AG09319 (cell line): ENCODE results near the gene SLC25A12.

Experiments
- DNase-seq: peaks from one replicate; pipeline ENCODE4 v3.0.0-alpha.2; 2010; ENCODE audit warnings: low read depth; ENCODE audit errors: extremely low read depth
- TF ChIP-seq, protein P1 (sequence below): IDR thresholded peaks from 2 replicates; pipeline ENCODE4 v1.5.1; 2011; ENCODE audit warnings: low read depth, mild to moderate bottlenecking, inconsistent platforms, low read length, moderate library complexity

Gene SLC25A12

DNA sequence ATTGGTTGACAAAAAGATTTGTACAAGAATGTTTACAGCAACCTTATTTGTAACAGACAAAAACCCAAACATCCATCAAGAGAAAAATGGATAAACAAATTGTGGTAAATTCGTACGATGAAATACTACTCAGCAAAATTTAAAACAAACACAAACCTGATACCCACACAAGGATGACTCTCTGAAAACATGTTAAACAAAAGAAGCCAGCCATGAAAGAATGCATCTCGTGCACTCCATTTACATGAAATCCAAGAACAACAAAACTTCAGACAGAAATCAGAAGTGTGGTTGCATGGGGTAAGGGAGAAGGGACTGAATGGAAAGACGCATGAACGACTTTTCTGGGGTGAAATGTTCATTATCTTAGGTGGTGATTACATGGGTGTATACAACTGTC, 93.4 kb downstream of the SLC25A12 start:
- TF ChIP-seq, protein P1, sequence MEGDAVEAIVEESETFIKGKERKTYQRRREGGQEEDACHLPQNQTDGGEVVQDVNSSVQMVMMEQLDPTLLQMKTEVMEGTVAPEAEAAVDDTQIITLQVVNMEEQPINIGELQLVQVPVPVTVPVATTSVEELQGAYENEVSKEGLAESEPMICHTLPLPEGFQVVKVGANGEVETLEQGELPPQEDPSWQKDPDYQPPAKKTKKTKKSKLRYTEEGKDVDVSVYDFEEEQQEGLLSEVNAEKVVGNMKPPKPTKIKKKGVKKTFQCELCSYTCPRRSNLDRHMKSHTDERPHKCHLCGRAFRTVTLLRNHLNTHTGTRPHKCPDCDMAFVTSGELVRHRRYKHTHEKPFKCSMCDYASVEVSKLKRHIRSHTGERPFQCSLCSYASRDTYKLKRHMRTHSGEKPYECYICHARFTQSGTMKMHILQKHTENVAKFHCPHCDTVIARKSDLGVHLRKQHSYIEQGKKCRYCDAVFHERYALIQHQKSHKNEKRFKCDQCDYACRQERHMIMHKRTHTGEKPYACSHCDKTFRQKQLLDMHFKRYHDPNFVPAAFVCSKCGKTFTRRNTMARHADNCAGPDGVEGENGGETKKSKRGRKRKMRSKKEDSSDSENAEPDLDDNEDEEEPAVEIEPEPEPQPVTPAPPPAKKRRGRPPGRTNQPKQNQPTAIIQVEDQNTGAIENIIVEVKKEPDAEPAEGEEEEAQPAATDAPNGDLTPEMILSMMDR, result no peak
- DNase-seq, result peak; percentile 36

DNA sequence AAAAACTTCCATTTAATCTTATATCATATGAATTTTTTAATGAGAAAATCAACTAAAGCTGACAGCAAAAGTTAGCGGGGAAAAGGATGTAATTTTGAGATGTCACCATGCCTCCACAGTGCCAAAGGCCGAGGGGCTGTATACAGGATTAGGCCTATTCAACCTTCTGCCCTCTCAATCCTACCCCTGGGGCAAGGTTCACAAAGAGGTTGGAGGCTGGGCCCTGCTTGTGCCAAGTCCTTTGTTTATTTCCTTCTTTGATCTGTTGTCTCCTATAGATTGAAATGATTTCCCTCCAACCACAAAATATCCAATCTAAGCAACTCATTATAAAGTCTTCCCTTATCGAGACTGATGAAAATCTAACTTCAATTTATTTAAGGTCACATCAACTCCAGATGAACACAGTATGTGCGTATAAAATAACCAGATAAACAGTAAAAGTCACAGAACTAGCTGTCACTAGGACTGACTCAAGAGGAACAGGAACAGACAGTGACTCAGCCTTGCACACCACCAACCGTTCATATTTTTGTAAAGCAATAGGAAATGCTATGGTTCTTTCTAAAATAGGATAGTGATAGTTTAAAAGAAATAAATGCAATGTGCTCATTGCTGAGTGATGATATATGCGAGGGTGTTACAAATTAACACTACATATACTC, 95.8 kb downstream of the SLC25A12 start:
- DNase-seq, result no peak
- TF ChIP-seq, protein P1, result no peak

DNA sequence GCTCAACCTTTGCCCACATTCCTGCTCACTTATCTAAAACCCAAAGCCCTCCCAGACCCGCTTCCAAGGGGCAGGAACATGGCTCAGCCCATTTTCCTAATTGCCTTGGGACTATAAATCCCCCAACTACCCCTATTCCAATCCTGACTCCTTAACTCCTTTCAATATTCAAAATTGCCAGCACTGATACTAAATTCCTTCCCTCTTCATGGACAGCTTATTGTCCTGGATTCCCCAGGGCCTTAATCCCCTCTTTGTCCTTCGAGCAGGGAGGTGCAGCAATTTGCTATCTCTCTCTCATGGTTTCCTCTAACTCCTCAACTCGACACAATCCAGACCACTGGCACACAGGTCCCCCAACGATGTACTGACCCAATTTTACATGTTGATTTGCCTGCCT, 99.1 kb downstream of the SLC25A12 start:
- DNase-seq, result no peak
- TF ChIP-seq, protein P1, result no peak

DNA sequence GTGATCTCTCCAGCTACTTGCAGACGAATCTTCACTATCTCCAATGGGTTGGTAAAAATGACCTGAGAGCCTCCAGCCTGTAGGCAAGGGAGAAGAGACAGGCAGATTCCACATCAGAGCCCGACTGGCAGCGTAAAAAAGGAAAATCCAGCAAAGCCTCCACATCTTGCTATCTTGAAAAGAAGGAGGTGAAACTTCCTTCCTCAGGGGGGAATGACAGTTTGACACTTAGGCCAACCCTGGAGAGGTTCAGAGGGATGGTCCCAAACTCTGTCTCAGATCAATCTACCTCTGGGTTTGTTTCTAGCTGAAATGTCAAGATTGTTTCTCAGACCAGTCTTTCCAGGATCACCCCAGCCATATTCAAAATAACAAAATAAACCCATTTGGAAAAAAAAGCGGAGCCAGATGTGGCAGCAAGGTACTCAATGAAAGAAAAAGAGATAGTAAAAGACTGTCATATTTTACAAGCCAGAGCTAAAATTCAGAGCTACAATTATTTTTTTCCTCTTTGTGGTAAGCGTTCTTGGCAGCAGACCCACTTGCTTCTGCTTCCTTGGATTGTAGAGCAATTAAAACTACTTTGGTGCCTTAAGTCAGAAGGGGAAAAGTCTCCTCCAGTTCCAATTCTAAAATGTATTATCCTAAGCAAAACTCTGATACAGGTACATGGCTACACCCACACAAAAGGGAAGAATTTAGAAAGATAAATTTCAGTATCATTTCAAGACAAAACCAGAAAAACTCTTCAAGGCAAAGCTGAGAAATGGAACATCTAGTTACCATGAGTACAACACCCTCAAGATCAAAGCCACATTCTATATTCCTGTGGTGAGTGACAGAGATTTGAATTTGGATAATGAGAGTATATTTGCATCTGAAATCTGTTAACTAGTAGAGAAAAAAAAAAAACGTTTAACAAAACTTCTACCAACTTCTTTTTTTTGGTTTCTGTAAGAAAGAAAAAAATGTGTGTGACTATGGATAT, 100.1 kb downstream of the SLC25A12 start:
- DNase-seq, result no peak
- TF ChIP-seq, protein P1, result no peak

DNA sequence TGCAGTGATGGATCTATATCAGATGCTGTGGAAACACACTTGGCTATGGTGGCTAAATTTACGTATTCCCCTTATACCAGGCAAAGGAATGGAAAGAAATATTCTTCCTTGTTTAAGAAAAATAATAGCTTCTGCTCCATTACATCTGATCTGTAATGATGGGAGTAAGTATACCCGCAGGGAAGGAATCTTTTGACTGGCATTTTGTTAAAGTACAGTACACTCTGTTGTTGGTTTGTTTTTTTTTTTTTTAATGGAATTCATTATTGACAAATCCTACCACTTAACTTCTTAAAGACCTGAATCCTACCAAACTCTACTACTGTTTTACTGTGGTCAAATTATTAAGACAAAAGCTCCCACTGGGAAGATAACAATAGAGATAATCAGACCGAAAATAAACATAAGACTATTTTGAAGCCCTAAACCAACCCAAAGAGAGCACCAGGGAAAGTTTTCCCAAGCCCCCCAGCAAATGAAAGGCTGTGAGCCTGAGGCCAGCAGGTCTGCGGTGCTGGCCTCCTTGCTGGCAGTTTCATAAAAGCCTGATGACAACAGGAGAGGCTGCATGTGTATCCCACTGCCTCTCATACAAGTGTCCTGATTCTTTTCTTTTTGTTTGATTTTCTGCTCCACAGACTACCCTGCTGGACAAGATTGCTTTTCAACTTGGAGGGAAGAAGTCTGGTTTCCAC, 101.0 kb downstream of the SLC25A12 start:
- DNase-seq, result no peak
- TF ChIP-seq, protein P1, result no peak

DNA sequence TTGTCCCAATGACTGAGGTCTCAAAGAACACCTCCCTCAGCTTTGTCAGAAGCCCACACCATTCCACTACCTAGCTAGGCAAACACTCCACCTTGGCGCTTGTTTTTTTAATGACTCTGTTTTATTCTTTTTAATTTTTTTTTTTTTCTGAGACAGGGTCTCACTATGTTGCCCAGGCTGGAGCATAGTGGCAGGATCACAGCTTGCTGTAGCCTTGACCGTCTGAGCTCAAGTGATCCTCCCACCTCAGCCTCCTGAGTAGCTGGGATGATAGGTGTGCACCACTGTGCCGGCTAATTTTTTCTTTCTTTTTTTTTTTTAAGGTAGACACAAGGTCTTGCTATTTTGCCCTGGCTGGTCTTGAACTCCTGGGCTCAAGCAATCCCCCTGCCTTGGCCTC, 101.9 kb downstream of the SLC25A12 start:
- TF ChIP-seq, protein P1, result no peak
- DNase-seq, result no peak

DNA sequence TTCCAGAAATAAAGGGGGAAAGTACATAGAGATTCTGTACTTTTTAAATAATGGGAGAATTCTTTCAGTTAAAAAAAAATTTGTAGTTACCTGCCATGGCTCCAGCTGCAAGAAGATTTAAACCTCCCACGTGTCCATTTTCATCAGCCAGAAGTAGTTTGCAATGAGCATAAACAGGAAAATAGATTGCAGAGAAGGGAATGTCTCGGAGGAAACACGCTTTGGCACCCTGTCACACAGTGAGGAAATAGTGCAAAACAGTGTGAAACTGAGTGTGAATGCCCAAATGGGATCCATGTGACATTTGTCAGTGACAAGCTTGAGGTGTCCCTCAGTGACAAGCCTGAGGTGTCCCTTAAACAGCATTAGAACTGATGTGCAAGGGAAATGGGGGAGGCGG, 102.7 kb downstream of the SLC25A12 start:
- TF ChIP-seq, protein P1, result no peak
- DNase-seq, result no peak
